H1 (cell line): ENCODE data around the gene SMC3. TPM values are rescaled to one million over a fixed set of nuclear protein-coding genes. Genes with fewer than 3 reads are reported as not detected.
"Not testable (repeated sequence)": the region's sequence is repeated elsewhere in the genome, so short reads cannot be mapped to it uniquely, and the experiment has no call there.

Experiments used
- CTCF ChIA-PET: fragments of 300-600 bp; sonication (Branson Sonifier 250); formaldehyde crosslinking; loops from one replicate; lab custom pipeline; 2021; ENCODE audit not compliant: partially characterized antibody; lab: Charles Lee
- POLR2A ChIA-PET: fragments of 300-600 bp; sonication (Branson Sonifier 250); formaldehyde crosslinking; loops from one replicate; lab custom pipeline; 2021; ENCODE audit warnings: inconsistent platforms; ENCODE audit not compliant: partially characterized antibody; lab: Charles Lee
- DNase-seq, 2 experiments: peaks; one replicate each; pipeline versions ENCODE4 v3.0.0 to v3.0.0-alpha.2; 2010 to 2022; ENCODE audit warnings: low spot score in 2 of 2, low read depth in 1 of 2, mixed read lengths in 1 of 2
- FAIRE-seq: peaks from 2 replicates; lab custom pipeline; 2011; peaks lifted over from hg19 to GRCh38; lab: Jason Lieb, UNC
- H2AFZ ChIP-seq: 2 replicates; pipeline ENCODE4 v1.8.1; 2012; ENCODE audit warnings: low read length, inconsistent platforms
- H2AK5ac ChIP-seq: 2 replicates; pipeline ENCODE4 v1.6.1; 2013; ENCODE audit warnings: low read depth, low read length
- H2BK120ac ChIP-seq: replicated peaks from 2 replicates; pipeline ENCODE3; 2013; ENCODE audit warnings: low read depth, low read length, inconsistent platforms
- H2BK12ac ChIP-seq: 2 replicates; pipeline ENCODE4 v1.6.1; 2013; ENCODE audit warnings: low read depth, low read length
- H2BK15ac ChIP-seq: 2 replicates; pipeline ENCODE4 v1.6.1; 2013; ENCODE audit warnings: low read length
- H2BK20ac ChIP-seq: 2 replicates; pipeline ENCODE4 v1.6.1; 2013; ENCODE audit warnings: low read length
- H2BK5ac ChIP-seq: 2 replicates; pipeline ENCODE4 v1.6.1; 2013; ENCODE audit warnings: low read depth, low read length
- H3K14ac ChIP-seq: 2 replicates; pipeline ENCODE4 v1.6.1; 2013; ENCODE audit warnings: inconsistent platforms; ENCODE audit not compliant: insufficient read length
- H3K18ac ChIP-seq: 2 replicates; pipeline ENCODE4 v1.6.1; 2013; ENCODE audit warnings: low read length; ENCODE audit errors: extremely low read depth
- H3K23ac ChIP-seq: 2 replicates; pipeline ENCODE4 v1.6.1; 2013; ENCODE audit warnings: inconsistent platforms; ENCODE audit not compliant: insufficient read length
- H3K23me2 ChIP-seq: 2 replicates; pipeline ENCODE4 v1.6.1; 2013; ENCODE audit warnings: low read depth, low read length
- H3K27ac ChIP-seq: 2 replicates; pipeline ENCODE4 v1.6.1; 2011; ENCODE audit warnings: low read depth, low read length, inconsistent platforms
- H3K27me3 ChIP-seq, 4 experiments: replicated peaks in 1 of 4; 1 replicate in 1 of 4; 2 replicates in 3 of 4; pipeline versions ENCODE4 v1.6.1 to v1.8.1; 2011 to 2013; ENCODE audit warnings: low read length in 3 of 4, mild to moderate bottlenecking in 3 of 4, inconsistent platforms in 2 of 4, mixed read lengths in 2 of 4, moderate library complexity in 1 of 4; ENCODE audit not compliant: control insufficient read depth in 3 of 4, insufficient read depth in 3 of 4; ENCODE audit errors: extremely low read depth in 1 of 4
- H3K36me3 ChIP-seq, 4 experiments: 2 replicates each; pipeline versions ENCODE4 v1.6.1 to v1.8.1; 2011 to 2013; ENCODE audit warnings: mild to moderate bottlenecking in 4 of 4, low read length in 3 of 4, moderate library complexity in 2 of 4, control low read depth in 1 of 4, inconsistent platforms in 1 of 4; ENCODE audit not compliant: insufficient read depth in 4 of 4, control insufficient read depth in 2 of 4
- H3K4ac ChIP-seq: replicated peaks from 2 replicates; pipeline ENCODE3; 2013; ENCODE audit warnings: low read length, low read depth, mixed read lengths, inconsistent platforms; ENCODE audit not compliant: insufficient read length
- H3K4me1 ChIP-seq, 4 experiments: replicated peaks in 1 of 4; 1 replicate in 1 of 4; 2 replicates in 3 of 4; pipeline versions ENCODE4 v1.6.1 to v1.8.1; 2011 to 2013; ENCODE audit warnings: low read length in 3 of 4, inconsistent platforms in 2 of 4, mixed read lengths in 1 of 4; ENCODE audit not compliant: insufficient read depth in 4 of 4, control insufficient read depth in 3 of 4
- H3K4me2 ChIP-seq, 2 experiments: 2 replicates each; pipeline versions ENCODE4 v1.6.1 to v1.8.1; 2011 to 2013; ENCODE audit warnings: low read depth in 2 of 2, low read length in 2 of 2, control low read depth in 1 of 2, inconsistent platforms in 1 of 2, mild to moderate bottlenecking in 1 of 2; ENCODE audit not compliant: insufficient read depth in 1 of 2
- H3K4me3 ChIP-seq, 4 experiments: fragments of 200-600, 300-600 bp in 1 of 4; sonication (generic), shearing (Covaris generic), sonication (Bioruptor Twin) in 1 of 4; 2 replicates each; pipeline versions ENCODE4 v1.5.1 to v1.8.1; 2011 to 2016; ENCODE audit warnings: low read length in 4 of 4, low read depth in 3 of 4, control low read depth in 2 of 4, inconsistent platforms in 2 of 4, mild to moderate bottlenecking in 2 of 4, mixed read lengths in 1 of 4, moderate library complexity in 1 of 4; ENCODE audit not compliant: insufficient read depth in 2 of 4; ENCODE audit errors: extremely low read depth in 1 of 4
- H3K56ac ChIP-seq: replicated peaks from 2 replicates; pipeline ENCODE3; 2013; ENCODE audit warnings: low read depth, mild to moderate bottlenecking, mixed read lengths, low read length, inconsistent platforms; ENCODE audit not compliant: insufficient read length
- H3K79me1 ChIP-seq: 2 replicates; pipeline ENCODE4 v1.6.1; 2013; ENCODE audit warnings: low read depth, low read length, control low read depth
- H3K79me2 ChIP-seq, 2 experiments: 2 replicates each; pipeline versions ENCODE4 v1.6.1 to v1.8.1; 2012 to 2013; ENCODE audit warnings: low read length in 2 of 2, mild to moderate bottlenecking in 2 of 2, inconsistent platforms in 1 of 2; ENCODE audit not compliant: insufficient read depth in 2 of 2, control insufficient read depth in 1 of 2
- H3K9ac ChIP-seq, 4 experiments: replicated peaks in 1 of 4; 1 replicate in 1 of 4; 2 replicates in 3 of 4; pipeline versions ENCODE4 v1.6.1 to v1.8.1; 2011 to 2013; ENCODE audit warnings: low read depth in 3 of 4, low read length in 3 of 4, control low read depth in 2 of 4, mild to moderate bottlenecking in 2 of 4, moderate library complexity in 2 of 4, inconsistent platforms in 1 of 4; ENCODE audit errors: extremely low read depth in 1 of 4
- H3K9me3 ChIP-seq, 2 experiments: 2 replicates each; pipeline versions ENCODE4 v1.6.1 to v1.8.1; 2012 to 2013; ENCODE audit warnings: mild to moderate bottlenecking in 2 of 2, moderate library complexity in 2 of 2, control low read depth in 1 of 2, inconsistent platforms in 1 of 2, low read depth in 1 of 2, low read length in 1 of 2, mixed read lengths in 1 of 2; ENCODE audit not compliant: insufficient read depth in 2 of 2
- H4K20me1 ChIP-seq, 2 experiments: replicated peaks in 1 of 2; 2 replicates each; pipeline versions ENCODE3 to v1.8.1; 2011 to 2013; ENCODE audit warnings: inconsistent platforms in 2 of 2, low read length in 2 of 2, mild to moderate bottlenecking in 1 of 2; ENCODE audit not compliant: insufficient read depth in 2 of 2, control insufficient read depth in 1 of 2
- H4K5ac ChIP-seq: 2 replicates; pipeline ENCODE4 v1.6.1; 2013; ENCODE audit warnings: low read length, low read depth, mixed read lengths, inconsistent platforms; ENCODE audit not compliant: insufficient read length
- H4K8ac ChIP-seq: 2 replicates; pipeline ENCODE4 v1.8.0; 2013; ENCODE audit warnings: mild to moderate bottlenecking, moderate library complexity, low read length, inconsistent platforms; ENCODE audit not compliant: insufficient read depth; ENCODE audit errors: extremely low read depth
- H4K91ac ChIP-seq: replicated peaks from 2 replicates; pipeline ENCODE3; 2013; ENCODE audit warnings: low read length, mixed read lengths, inconsistent platforms; ENCODE audit not compliant: insufficient read length
- CEBPB ChIP-seq: IDR thresholded peaks from 2 replicates; pipeline ENCODE4 v1.6.1; 2012; ENCODE audit warnings: low read depth, low read length
- WGBS, 2 experiments: shearing (Covaris generic) in 1 of 2; methylation state at CpG; one replicate each; pipeline versions ENCODE4 v1.1.6 to v1.1.7; 2013 to 2015; ENCODE audit warnings: low lambda C conversion rate in 2 of 2, mixed read lengths in 2 of 2, inconsistent platforms in 1 of 2, low coverage in 1 of 2, missing lambda C conversion rate in 1 of 2; ENCODE audit not compliant: insufficient replicate concordance in 2 of 2, insufficient coverage in 1 of 2, insufficient read length in 1 of 2; ENCODE audit errors: extremely low coverage in 1 of 2, missing lambda C conversion rate in 1 of 2; 5-methylcytosine and 5-hydroxymethylcytosine counted together
- polyA plus RNA-seq, 7 experiments: library from polyadenylated mRNA; depleted of rRNA in 3 of 7; stranded (reverse) in 5 of 7; unstranded in 2 of 7; fragments of >200 nt in 5 of 7; fragments of 200-250 nt in 2 of 7; gene quantifications; 1 replicate in 5 of 7; 2 replicates in 1 of 7; 4 replicates in 1 of 7; pipeline versions ENCODE4 v1.2.1 to v1.2.3, GENCODE V29; 2011 to 2013; ENCODE audit warnings: missing spikeins in 2 of 7, mixed read lengths in 2 of 7
- total RNA-seq: library from RNA; stranded (reverse); fragmentation: NEBNext Ultra II Directional; extraction: Animal tissue kit (Norgen Biotek cat#: 25700); gene quantifications from 2 replicates; pipeline ENCODE4 v1.2.1, GENCODE V29; 2021

SMC3 gene
- total and polyA plus RNA-seq, 2 of the 8 experiments (the other 6 are each of a cell fraction or from before 2014, with no cell fraction given), result 12.7 to 93.4 TPM

DNA sequence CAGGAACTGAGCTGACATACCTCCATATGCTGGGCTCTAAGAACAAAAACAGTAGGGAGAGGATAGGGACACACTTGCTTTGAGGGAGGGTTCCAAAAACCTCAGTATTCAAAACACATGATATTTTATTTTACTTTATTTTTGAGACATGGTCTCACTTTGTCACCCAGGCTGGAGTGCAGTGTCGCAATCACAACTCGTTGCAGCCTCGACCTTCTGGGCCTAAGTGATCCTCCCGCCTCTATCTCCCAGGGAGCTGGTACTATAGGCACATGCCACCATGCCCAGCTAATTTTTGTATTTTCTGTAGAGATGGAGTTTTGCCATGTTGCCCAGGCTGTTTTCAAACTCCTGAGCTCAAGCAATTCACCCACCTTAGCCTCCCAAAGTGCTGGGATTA lies 34.9 kb upstream of the SMC3 start:
- not testable (repeated sequence) for H2BK20ac ChIP-seq, H3K27ac ChIP-seq, H3K79me1 ChIP-seq, H3K56ac ChIP-seq, H2AFZ ChIP-seq, H4K8ac ChIP-seq, H2BK5ac ChIP-seq, H4K91ac ChIP-seq, H3K4me2 ChIP-seq, H3K79me2 ChIP-seq, H4K5ac ChIP-seq, H2AK5ac ChIP-seq, H3K23ac ChIP-seq, H3K36me3 ChIP-seq, H3K23me2 ChIP-seq, H4K20me1 ChIP-seq, H3K4ac ChIP-seq, H3K14ac ChIP-seq, H3K18ac ChIP-seq, FAIRE-seq, H3K9me3 ChIP-seq, H3K4me3 ChIP-seq, DNase-seq, H3K9ac ChIP-seq, H3K27me3 ChIP-seq, H2BK120ac ChIP-seq, H2BK12ac ChIP-seq
- CTCF ChIA-PET, result interaction anchor here (0.7 to 3.4 kb wide), 9 partner anchors 14 to 220 kb away, joined by 3 to 16 read pairs (median 3); no protein-coding TSS in a partner anchor
- POLR2A ChIA-PET, result interaction anchor here (1.1 to 1.3 kb wide), 2 partner anchors 59 to 178 kb away, joined by 3 read pairs; no protein-coding TSS in a partner anchor
- WGBS, 2 experiments, result 92% methylated on average over 4 of the region's 4 CpGs; no CpG with 5 or more reads in 1 of the 2 experiments
- peak; percentile 44; the same call in 1 of the 2 replicates for TF ChIP-seq CEBPB
- Histone ChIP-seq H3K4me1 (peaks cover 4 to 17% (median 5%) of the 10 kb centered on the region in 4 experiments), H2BK15ac (peak overlapping the region; percentile 18; the same call in 1 of the 2 replicates)
